Esophagus muscularis mucosa (tissue), 3 donors: ENCODE measurements around the gene CLRN3.

Experiments used
- CTCF ChIP-seq, 3 experiments: fragments of 200-600 bp in 2 of 3; fragments of 450-650 bp in 1 of 3; sonication (generic) in 2 of 3; IDR thresholded peaks; one replicate each; pipeline ENCODE4 v1.5.1; 2017 to 2019; ENCODE audit warnings: antibody characterized with exemption in 3 of 3, mild to moderate bottlenecking in 2 of 3, moderate library complexity in 1 of 3
- POLR2A ChIP-seq: fragments of 450-650 bp; IDR thresholded peaks from one replicate; pipeline ENCODE4 v1.6.1; 2017; ENCODE audit warnings: antibody characterized with exemption, moderate library complexity, mild to moderate bottlenecking, low read depth
- POLR2AphosphoS5 ChIP-seq, 2 donors: sonication (generic); formaldehyde crosslinking; IDR thresholded peaks; one replicate each; pipeline ENCODE4 v1.6.1; 2017; ENCODE audit warnings: antibody characterized with exemption in 2 of 2

- TF ChIP-seq POLR2AphosphoS5 (IDR thresholded peaks at IDR 0.05) = no peak
- no peak for TF ChIP-seq CTCF (IDR thresholded peaks at IDR 0.05)
- no peak for TF ChIP-seq POLR2A
These were observed 36.8 kb downstream of the CLRN3 start for GRCh38 chr10:127855976-127856375.
